ENCODE measurements around the gene ZNF428.
A peak's percentile ranks its signal among the peaks of the same experiment; 100 is the strongest.
"Not testable (repeated sequence)": the region's sequence is repeated elsewhere in the genome, so short reads cannot be mapped to it uniquely, and the experiment has no call there.

Gene ZNF428

GRCh38 chr19:43619262-43620060 lies at the start of gene ZNF428:
Gene ZNF428, minus strand, starts transcription at chr19:43619629. Its CDS starts 5,325 bp downstream, at chr19:43614304.
- DNase-seq (ENCODE audit: low read depth in 2 of 2): peak; percentile 69 to 72

GRCh38 chr19:43668406-43669109 lies 49.1 kb upstream of the ZNF428 start:
- DNase-seq (ENCODE audit: low read depth in 2 of 2): peak; percentile 94 to 95

GRCh38 chr19:43667876-43668405 lies 48.5 kb upstream of the ZNF428 start:
- DNase-seq (ENCODE audit: low read depth in 2 of 2): no peak

GRCh38 chr19:43667126-43667875 lies 47.9 kb upstream of the ZNF428 start:
- DNase-seq (ENCODE audit: low read depth in 2 of 2): no peak

- DNase-seq (ENCODE audit: low read depth in 2 of 2): no peak
These were observed 44.6 kb upstream of the ZNF428 start for GRCh38 chr19:43664018-43664417.

GRCh38 chr19:43662487-43662886 lies 43.1 kb upstream of the ZNF428 start:
- no peak for DNase-seq (ENCODE audit: low read depth in 2 of 2)

- no peak for DNase-seq (ENCODE audit: low read depth in 2 of 2)
These were observed 41.5 kb upstream of the ZNF428 start for GRCh38 chr19:43660971-43661360.

GRCh38 chr19:43660301-43660970 lies 41.0 kb upstream of the ZNF428 start:
- DNase-seq (ENCODE audit: low read depth in 2 of 2): no peak

GRCh38 chr19:43658494-43658893 lies 39.1 kb upstream of the ZNF428 start:
- no peak for DNase-seq (ENCODE audit: low read depth in 2 of 2)

GRCh38 chr19:43658001-43658400 lies 38.6 kb upstream of the ZNF428 start:
- DNase-seq (ENCODE audit: low read depth in 2 of 2): no peak

GRCh38 chr19:43656436-43656835 lies 37.0 kb upstream of the ZNF428 start:
- DNase-seq (ENCODE audit: low read depth in 2 of 2): no peak

GRCh38 chr19:43652546-43652874 lies 33.1 kb upstream of the ZNF428 start:
- DNase-seq (ENCODE audit: low read depth in 2 of 2): no peak

- no peak for DNase-seq (ENCODE audit: low read depth in 2 of 2)
These were observed 32.5 kb upstream of the ZNF428 start for GRCh38 chr19:43651758-43652545.

GRCh38 chr19:43650276-43650675 lies 30.8 kb upstream of the ZNF428 start:
- DNase-seq (ENCODE audit: low read depth in 2 of 2): not testable (repeated sequence)

GRCh38 chr19:43649514-43649913 lies 30.1 kb upstream of the ZNF428 start:
- DNase-seq (ENCODE audit: low read depth in 2 of 2): no peak

GRCh38 chr19:43648633-43649032 lies 29.2 kb upstream of the ZNF428 start:
- DNase-seq (ENCODE audit: low read depth in 2 of 2): no peak

GRCh38 chr19:43644181-43644580 lies 24.8 kb upstream of the ZNF428 start:
- no peak for DNase-seq (ENCODE audit: low read depth in 2 of 2)

- DNase-seq (ENCODE audit: low read depth in 2 of 2): no peak
These were observed 23.9 kb upstream of the ZNF428 start for GRCh38 chr19:43643326-43643725.

- no peak for DNase-seq (ENCODE audit: low read depth in 2 of 2)
These were observed 23.1 kb upstream of the ZNF428 start for GRCh38 chr19:43642531-43642930.

- no peak for DNase-seq (ENCODE audit: low read depth in 2 of 2)
These were observed 21.9 kb upstream of the ZNF428 start for GRCh38 chr19:43641333-43641732.

GRCh38 chr19:43640424-43640757 lies 21.0 kb upstream of the ZNF428 start:
- DNase-seq (ENCODE audit: low read depth in 2 of 2): no peak
